ENCODE data around the gene CDK6. TPM values are rescaled to one million over a fixed set of nuclear protein-coding genes. Genes with fewer than 3 reads are reported as not detected.

CDK6 gene
- total and polyA plus RNA-seq, 9 of the 15 experiments (the other 6 are each of a cell fraction or from before 2014, with no cell fraction given): 7.6 to 109 (median 44.4) TPM

GRCh38 chr7:92707435-92707834 lies 128.9 kb downstream of the CDK6 start:
- no peak overlapping the region for H2AFZ ChIP-seq (ENCODE audit: low read depth, low read length)
- H3K27ac ChIP-seq (ENCODE audit: extremely low read depth, low read depth, low read length): no peak overlapping the region
- no peak for FAIRE-seq
- ChIA-PET POLR2A (no interaction called here), CTCF (ENCODE audit: low intra/inter-chr PET ratio) (no interaction called here)
- TF ChIP-seq HSF4 (CRISPR knock-in tag; IDR thresholded peaks at IDR 0.05; ENCODE audit: borderline replicate concordance) (no peak), EP300 (IDR thresholded peaks at IDR 0.05; ENCODE audit: low read length) (no peak), E2F5 (CRISPR knock-in tag; IDR thresholded peaks at IDR 0.05) (no peak), GABPB2 (CRISPR knock-in tag; conservative IDR thresholded peaks at IDR 0.05) (no peak), FOXP4 (CRISPR knock-in tag; IDR thresholded peaks at IDR 0.05; ENCODE audit: borderline replicate concordance) (no peak)
- H3K79me2 ChIP-seq (ENCODE audit: control insufficient read depth, insufficient read depth, low read length): no peaks in the 10 kb centered on the region; the same call in 2 of the 3 replicates
- no peaks in the 10 kb centered on the region for H3K27me3 ChIP-seq (ENCODE audit: control insufficient read depth in 2 of 2, insufficient read depth in 2 of 2, low read length in 2 of 2)
- H3K9me3 ChIP-seq (replicated peaks; ENCODE audit: control insufficient read depth, insufficient read depth, low read depth, low read length): no peaks in the 10 kb centered on the region
- H3K36me3 ChIP-seq (ENCODE audit: control insufficient read depth, insufficient read depth, low read length): 0 out of 3 replicates have a peak, but pooled peaks cover 4% of the 10 kb centered on the region
- in situ Hi-C loops (cut with MboI): no loop called here
- H3K4me2 ChIP-seq (ENCODE audit: insufficient read depth, low read length): no peak overlapping the region
- H3K9me1 ChIP-seq (ENCODE audit: control insufficient read depth, insufficient read depth, low read length): no peaks in the 10 kb centered on the region
- intact Hi-C loops (cut with micrococcal nuclease): no loop called here
- no peak for DNase-seq (ENCODE audit: extremely low read depth in 1 of 4, low spot score in 3 of 4)
- no peaks in the 10 kb centered on the region for H4K20me1 ChIP-seq (replicated peaks; ENCODE audit: control insufficient read depth, insufficient read depth, low read length)
- no peak overlapping the region for H3K9ac ChIP-seq (ENCODE audit: insufficient read depth in 1 of 2, low read depth in 2 of 2, low read length in 2 of 2)
- no peak overlapping the region for H3K4me3 ChIP-seq
- BruUV-seq (replicated peaks): no TSS peak
- no peak for ATAC-seq
- no peaks in the 10 kb centered on the region for H3K4me1 ChIP-seq (replicated peaks in 1 of 2; ENCODE audit: control insufficient read depth in 2 of 2, insufficient read depth in 2 of 2, low read length in 2 of 2)
- WGBS (ENCODE audit: insufficient coverage, low coverage, missing lambda C conversion rate): 100% methylated on average over 3 of the region's 3 CpGs

Measured in K562 (cell line).